ENCODE measurements around the gene RNF32.

RNF32 gene

GRCh38 chr7:156620291-156620675, 20.3 kb upstream of the RNF32 start:
- H3K9me3 ChIP-seq (ENCODE audit: low read length) = 0 out of 2 replicates have a peak, but pooled peaks cover 4% of the 10 kb centered on the region
- no peak overlapping the region for H3K4me3 ChIP-seq (ENCODE audit: low read depth, low read length, poor library complexity, severe bottlenecking)
- no peak for TF ChIP-seq CTCF (IDR thresholded peaks at IDR 0.05; ENCODE audit: low read length)
- H2AFZ ChIP-seq (ENCODE audit: low read length) = no peak overlapping the region
- H3K4me1 ChIP-seq (ENCODE audit: insufficient read depth, low read length, severe bottlenecking) = no peaks in the 10 kb centered on the region
- H4K20me1 ChIP-seq (ENCODE audit: insufficient read depth, low read length) = no peaks in the 10 kb centered on the region
- no peak overlapping the region for H3K4me2 ChIP-seq (ENCODE audit: low read length)
- no peak overlapping the region for H3K27ac ChIP-seq (ENCODE audit: low read depth, low read length, poor library complexity, severe bottlenecking)
- no peak overlapping the region for H3K9ac ChIP-seq (ENCODE audit: low read length)
- H3F3A ChIP-seq (ENCODE audit: insufficient read depth, low read length) = no peaks in the 10 kb centered on the region
- H3K9me2 ChIP-seq (ENCODE audit: low read depth, low read length) = no peaks in the 10 kb centered on the region
- H3K36me3 ChIP-seq (ENCODE audit: insufficient read depth, low read length) = no peaks in the 10 kb centered on the region
- H3K27me3 ChIP-seq (ENCODE audit: insufficient read depth, low read length) = no peaks in the 10 kb centered on the region; the same call in 1 of the 2 replicates
- H3K79me2 ChIP-seq (ENCODE audit: insufficient read depth, low read length) = no peaks in the 10 kb centered on the region

GRCh38 chr7:156621652-156622051, 18.9 kb upstream of the RNF32 start:
- H3K4me2 ChIP-seq (ENCODE audit: low read length) = no peak overlapping the region
- no peaks in the 10 kb centered on the region for H3K4me1 ChIP-seq (ENCODE audit: insufficient read depth, low read length, severe bottlenecking)
- H3K79me2 ChIP-seq (ENCODE audit: insufficient read depth, low read length) = no peaks in the 10 kb centered on the region
- no peaks in the 10 kb centered on the region for H4K20me1 ChIP-seq (ENCODE audit: insufficient read depth, low read length)
- H2AFZ ChIP-seq (ENCODE audit: low read length) = no peak overlapping the region
- H3K27ac ChIP-seq (ENCODE audit: low read depth, low read length, poor library complexity, severe bottlenecking) = no peak overlapping the region
- H3K9ac ChIP-seq (ENCODE audit: low read length) = no peak overlapping the region
- H3K27me3 ChIP-seq (ENCODE audit: insufficient read depth, low read length) = no peaks in the 10 kb centered on the region; the same call in 1 of the 2 replicates
- no peaks in the 10 kb centered on the region for H3K9me2 ChIP-seq (ENCODE audit: low read depth, low read length)
- no peaks in the 10 kb centered on the region for H3K36me3 ChIP-seq (ENCODE audit: insufficient read depth, low read length)
- no peak for TF ChIP-seq CTCF (IDR thresholded peaks at IDR 0.05; ENCODE audit: low read length)
- no peak for TF ChIP-seq EZH2 (IDR thresholded peaks at IDR 0.05; ENCODE audit: borderline replicate concordance, low read length)
- H3K4me3 ChIP-seq (ENCODE audit: low read depth, low read length, poor library complexity, severe bottlenecking) = no peak overlapping the region
- no peaks in the 10 kb centered on the region for H3F3A ChIP-seq (ENCODE audit: insufficient read depth, low read length)
- H3K9me3 ChIP-seq (ENCODE audit: low read length) = 0 out of 2 replicates have a peak, but pooled peaks cover 4% of the 10 kb centered on the region

GRCh38 chr7:156625580-156625979, 15.0 kb upstream of the RNF32 start:
- Histone ChIP-seq H3K27me3 (ENCODE audit: insufficient read depth, low read length) (peaks cover 6% of the 10 kb centered on the region; the same call in 1 of the 2 replicates), H3K9me3 (ENCODE audit: low read length) (peaks cover 10% of the 10 kb centered on the region; the same call in 1 of the 2 replicates), H2AFZ (ENCODE audit: low read length) (no peak overlapping the region), H3K4me3 (ENCODE audit: low read depth, low read length, poor library complexity, severe bottlenecking) (no peak overlapping the region), H3K4me2 (ENCODE audit: low read length) (no peak overlapping the region), H3F3A (ENCODE audit: insufficient read depth, low read length) (no peaks in the 10 kb centered on the region), H3K9ac (ENCODE audit: low read length) (no peak overlapping the region), H3K4me1 (ENCODE audit: insufficient read depth, low read length, severe bottlenecking) (no peaks in the 10 kb centered on the region), H3K36me3 (ENCODE audit: insufficient read depth, low read length) (no peaks in the 10 kb centered on the region), H3K79me2 (ENCODE audit: insufficient read depth, low read length) (no peaks in the 10 kb centered on the region), H3K27ac (ENCODE audit: low read depth, low read length, poor library complexity, severe bottlenecking) (no peak overlapping the region), H4K20me1 (ENCODE audit: insufficient read depth, low read length) (no peaks in the 10 kb centered on the region), H3K9me2 (ENCODE audit: low read depth, low read length) (no peaks in the 10 kb centered on the region)
- TF ChIP-seq CTCF (IDR thresholded peaks at IDR 0.05; ENCODE audit: low read length) = no peak
- TF ChIP-seq EZH2 (IDR thresholded peaks at IDR 0.05; ENCODE audit: borderline replicate concordance, low read length) = no peak
